Activated B cell treated with CpG ODN at 0.5 μM for 24 hours (primary cell): ENCODE data around the gene MED27. TPM values are rescaled to one million over a fixed set of nuclear protein-coding genes. Genes with fewer than 3 reads are reported as not detected.

ENCODE experiments used
- ATAC-seq: fragments of 200-7000 bp; cut with Tn5 transposase; one replicate; pipeline ENCODE4 v1.10.0; 2021; ENCODE audit warnings: low read depth, mild to moderate bottlenecking, moderate library complexity
- CTCF ChIA-PET: fragments of 350-600 bp; sonication (Branson Sonifier 250); formaldehyde crosslinking; loops from one replicate; lab custom pipeline; 2021; ENCODE audit warnings: antibody characterized with exemption; lab: Charles Lee
- POLR2A ChIA-PET: fragments of 350-600 bp; sonication (Branson Sonifier 250); formaldehyde crosslinking; loops from one replicate; lab custom pipeline; 2021; ENCODE audit warnings: antibody characterized with exemption; lab: Charles Lee
- DNase-seq: peaks from one replicate; pipeline ENCODE4 v3.0.0; 2022
- H3K27ac Mint-ChIP-seq: one replicate; pipeline ENCODE4 v1.8.0; 2020; ENCODE audit warnings: mixed read lengths
- H3K27me3 Mint-ChIP-seq: one replicate; pipeline ENCODE4 v1.8.0; 2021; ENCODE audit warnings: mixed read lengths
- H3K36me3 Mint-ChIP-seq: one replicate; pipeline ENCODE4 v1.8.0; 2021; ENCODE audit warnings: low read depth, mixed read lengths
- H3K4me1 Mint-ChIP-seq: one replicate; pipeline ENCODE4 v1.8.0; 2021; ENCODE audit warnings: mixed read lengths
- H3K4me3 Mint-ChIP-seq: one replicate; pipeline ENCODE4 v1.8.0; 2020; ENCODE audit warnings: mild to moderate bottlenecking, mixed read lengths
- H3K9me3 Mint-ChIP-seq: one replicate; pipeline ENCODE4 v1.8.0; 2020; ENCODE audit warnings: mixed read lengths
- CTCF ChIP-seq: fragments of 200-600 bp; IDR thresholded peaks from one replicate; pipeline ENCODE4 v1.8.0; 2022; ENCODE audit warnings: antibody characterized with exemption, mild to moderate bottlenecking
- intact Hi-C: fragments of 100-400 bp; cut with micrococcal nuclease; formaldehyde crosslinking; loops from one replicate; pipeline ENCODE4 v1.15.1; 2024
- total RNA-seq: library from RNA; stranded (reverse); gene quantifications from 2 replicates; pipeline ENCODE4 v1.2.3, GENCODE V29; 2022

The MED27 gene
- total RNA-seq, 1 donor from 2014 or later: 24.5 TPM

GRCh38 chr9:132020820-132021510 is 58.7 kb downstream of the MED27 start:
- Mint-ChIP-seq H3K9me3 (no peaks in the 10 kb centered on the region), H3K4me3 (no peak overlapping the region), H3K36me3 (peaks cover 5% of the 10 kb centered on the region), H3K4me1 (no peaks in the 10 kb centered on the region), H3K27ac (no peak overlapping the region), H3K27me3 (no peaks in the 10 kb centered on the region)
- DNase-seq: no peak
- intact Hi-C loops: no loop called here
- POLR2A ChIA-PET: no interaction called here
- CTCF ChIA-PET: no interaction called here
- no peak for ATAC-seq
- TF ChIP-seq CTCF: no peak

GRCh38 chr9:132020272-132020671 is 59.4 kb downstream of the MED27 start:
- H3K27ac Mint-ChIP-seq: no peak overlapping the region
- intact Hi-C loops: no loop called here
- H3K4me1 Mint-ChIP-seq: no peaks in the 10 kb centered on the region
- ATAC-seq: no peak
- no peaks in the 10 kb centered on the region for H3K9me3 Mint-ChIP-seq
- no peak for TF ChIP-seq CTCF
- H3K36me3 Mint-ChIP-seq: peaks cover 3% of the 10 kb centered on the region
- ChIA-PET CTCF (no interaction called here), POLR2A (no interaction called here)
- no peak overlapping the region for H3K4me3 Mint-ChIP-seq
- no peak for DNase-seq
- H3K27me3 Mint-ChIP-seq: no peaks in the 10 kb centered on the region

GRCh38 chr9:132019702-132020101 is 60.0 kb downstream of the MED27 start:
- Mint-ChIP-seq H3K4me1 (no peaks in the 10 kb centered on the region), H3K36me3 (peaks cover 2% of the 10 kb centered on the region), H3K27ac (no peak overlapping the region), H3K4me3 (no peak overlapping the region), H3K9me3 (no peaks in the 10 kb centered on the region), H3K27me3 (no peaks in the 10 kb centered on the region)
- ChIA-PET CTCF (no interaction called here), POLR2A (no interaction called here)
- TF ChIP-seq CTCF: no peak
- ATAC-seq (no peak), DNase-seq (no peak)
- intact Hi-C loops: no loop called here

- Mint-ChIP-seq H3K27me3 (no peaks in the 10 kb centered on the region), H3K4me3 (no peak overlapping the region), H3K9me3 (no peaks in the 10 kb centered on the region), H3K27ac (no peak overlapping the region), H3K36me3 (peaks cover 5% of the 10 kb centered on the region), H3K4me1 (no peaks in the 10 kb centered on the region)
- POLR2A ChIA-PET: no interaction called here
- DNase-seq (no peak), ATAC-seq (no peak)
- CTCF ChIA-PET: no interaction called here
- intact Hi-C loops: no loop called here
- no peak for TF ChIP-seq CTCF
These were observed 60.7 kb downstream of the MED27 start for GRCh38 chr9:132018957-132019405.

- ATAC-seq (no peak), DNase-seq (no peak)
- CTCF ChIA-PET: no interaction called here
- Mint-ChIP-seq H3K4me3 (no peak overlapping the region), H3K36me3 (peaks cover 22% of the 10 kb centered on the region), H3K4me1 (no peaks in the 10 kb centered on the region), H3K27me3 (no peaks in the 10 kb centered on the region), H3K27ac (no peak overlapping the region), H3K9me3 (no peaks in the 10 kb centered on the region)
- POLR2A ChIA-PET: no interaction called here
- intact Hi-C loops: no loop called here
- TF ChIP-seq CTCF: no peak
These were observed 63.2 kb downstream of the MED27 start for GRCh38 chr9:132016456-132016855.
